SK-N-SH (cell line): ENCODE results near the gene MPEG1. TPM values are rescaled to one million over a fixed set of nuclear protein-coding genes. Genes with fewer than 3 reads are reported as not detected.

Source experiments
- CTCF ChIA-PET: fragments of 300-600, 350-600 bp; formaldehyde crosslinking; extraction: SDS; loops from one replicate; lab custom pipeline; 2021; lab: Yijun Ruan, JAX
- POLR2A ChIA-PET: fragments of 350-600 bp; sonication (Branson Sonifier 250); formaldehyde crosslinking; extraction: SDS; loops from one replicate; lab custom pipeline; 2020; ENCODE audit warnings: antibody characterized with exemption, inconsistent platforms; lab: Yijun Ruan, JAX
- DNase-seq: peaks from one replicate; pipeline ENCODE4 v3.0.0; 2012
- H2AFZ ChIP-seq: fragments of 200-600 bp; sonication (generic); 2 replicates; pipeline ENCODE4 v1.8.1; 2016; ENCODE audit warnings: antibody characterized with exemption, mild to moderate bottlenecking, low read depth
- H3F3A ChIP-seq: fragments of 200-600 bp; sonication (generic); replicated peaks from 2 replicates; pipeline ENCODE3; 2016; ENCODE audit warnings: antibody characterized with exemption, mild to moderate bottlenecking; ENCODE audit not compliant: insufficient read depth
- H3K27ac ChIP-seq, 2 experiments: fragments of 200-500 bp in 1 of 2; fragments of 200-600 bp in 1 of 2; sonication (Bioruptor generic) in 1 of 2; sonication (generic), shearing (Covaris generic) in 1 of 2; 2 replicates each; pipeline versions ENCODE4 v1.5.1 to v1.6.1; 2014 to 2016; ENCODE audit warnings: low read depth in 2 of 2, inconsistent platforms in 1 of 2, low read length in 1 of 2, mild to moderate bottlenecking in 1 of 2, mixed read lengths in 1 of 2
- H3K27me3 ChIP-seq: fragments of 200-600 bp; sonication (generic), shearing (Covaris generic); 2 replicates; pipeline ENCODE4 v1.6.1; 2016; ENCODE audit warnings: mixed run types; ENCODE audit not compliant: insufficient read depth
- H3K36me3 ChIP-seq, 2 experiments: fragments of 200-500 bp in 1 of 2; fragments of 200-600 bp in 1 of 2; sonication (Bioruptor generic) in 1 of 2; sonication (generic) in 1 of 2; replicated peaks in 1 of 2; 2 replicates each; pipeline versions ENCODE3 to v1.5.1; 2014 to 2016; ENCODE audit warnings: low read length in 1 of 2, mild to moderate bottlenecking in 1 of 2; ENCODE audit not compliant: insufficient read depth in 2 of 2, control insufficient read depth in 1 of 2
- H3K4me1 ChIP-seq, 2 experiments: fragments of 200-500 bp in 1 of 2; fragments of 200-600 bp in 1 of 2; sonication (Bioruptor generic) in 1 of 2; sonication (generic), shearing (Covaris generic) in 1 of 2; 2 replicates each; pipeline versions ENCODE4 v1.5.1 to v1.6.1; 2014 to 2016; ENCODE audit warnings: low read depth in 1 of 2, low read length in 1 of 2, mixed run types in 1 of 2; ENCODE audit not compliant: insufficient read depth in 2 of 2, control insufficient read depth in 1 of 2
- H3K4me2 ChIP-seq: fragments of 200-600 bp; sonication (generic), shearing (Covaris generic); 2 replicates; pipeline ENCODE4 v1.6.1; 2017; ENCODE audit warnings: mixed run types
- H3K4me3 ChIP-seq, 2 experiments: fragments of 200-500 bp in 1 of 2; fragments of 200-600 bp in 1 of 2; sonication (Bioruptor generic) in 1 of 2; sonication (generic), shearing (Covaris generic) in 1 of 2; 2 replicates each; pipeline versions ENCODE4 v1.5.1 to v1.8.1; 2014 to 2016; ENCODE audit warnings: low read depth in 2 of 2, inconsistent platforms in 1 of 2, low read length in 1 of 2, mild to moderate bottlenecking in 1 of 2, mixed read lengths in 1 of 2, moderate library complexity in 1 of 2
- H3K79me2 ChIP-seq: fragments of 200-600 bp; sonication (generic); 2 replicates; pipeline ENCODE4 v1.8.1; 2017; ENCODE audit warnings: mild to moderate bottlenecking; ENCODE audit not compliant: insufficient read depth
- H3K9ac ChIP-seq: fragments of 200-600 bp; sonication (generic); 2 replicates; pipeline ENCODE4 v1.6.1; 2017; ENCODE audit warnings: mixed run types
- H3K9me2 ChIP-seq: fragments of 200-600 bp; sonication (generic); 2 replicates; pipeline ENCODE4 v1.6.1; 2017; ENCODE audit warnings: mixed run types
- H3K9me3 ChIP-seq: fragments of 200-600 bp; sonication (generic); 2 replicates; pipeline ENCODE4 v1.6.1; 2017; ENCODE audit warnings: mixed run types, mild to moderate bottlenecking, moderate library complexity
- H4K20me1 ChIP-seq: fragments of 200-600 bp; sonication (generic); 2 replicates; pipeline ENCODE4 v1.6.1; 2017; ENCODE audit warnings: mild to moderate bottlenecking, mixed run types; ENCODE audit not compliant: insufficient read depth
- CHD2 ChIP-seq: fragments of 150-350 bp; IDR thresholded peaks from 2 replicates; pipeline ENCODE4 v1.6.1; 2018; ENCODE audit warnings: low read length; ENCODE audit not compliant: partially characterized antibody
- ELF1 ChIP-seq: IDR thresholded peaks from 2 replicates; pipeline ENCODE4 v1.4.0; 2012
- EP300 ChIP-seq, 2 experiments: IDR thresholded peaks; 2 replicates each; pipeline versions ENCODE4 v1.4.0 to v1.6.1; 2012; ENCODE audit warnings: borderline replicate concordance in 1 of 2, low read depth in 1 of 2, low read length in 1 of 2
- EZH2phosphoT487 ChIP-seq: fragments of 200-600 bp; sonication (generic); IDR thresholded peaks from 2 replicates; pipeline ENCODE4 v1.6.1; 2017; ENCODE audit warnings: low read depth, mixed run types, mild to moderate bottlenecking, antibody characterized with exemption, moderate library complexity, borderline replicate concordance
- FOSL2 ChIP-seq: IDR thresholded peaks from 2 replicates; pipeline ENCODE4 v1.4.0; 2012; ENCODE audit warnings: low read depth, mild to moderate bottlenecking, moderate library complexity, borderline replicate concordance
- FOXJ3 ChIP-seq: sonication (generic); formaldehyde crosslinking; IDR thresholded peaks from 2 replicates; pipeline ENCODE4 v1.5.1; 2020; ENCODE audit warnings: mild to moderate bottlenecking, missing genetic modification reagents
- JUND ChIP-seq: IDR thresholded peaks from 2 replicates; pipeline ENCODE4 v1.4.0; 2012
- MXI1 ChIP-seq: IDR thresholded peaks from 2 replicates; pipeline ENCODE4 v1.6.1; 2012; ENCODE audit warnings: mild to moderate bottlenecking, low read depth, low read length, improper control_type of control experiment
- NRF1 ChIP-seq: IDR thresholded peaks from 2 replicates; pipeline ENCODE4 v1.6.1; 2012; ENCODE audit warnings: low read depth, mild to moderate bottlenecking, low read length
- RCOR1 ChIP-seq: fragments of 150-350 bp; IDR thresholded peaks from 2 replicates; pipeline ENCODE4 v1.6.1; 2017; ENCODE audit warnings: antibody characterized with exemption, low read length
- SMC3 ChIP-seq: IDR thresholded peaks from 2 replicates; pipeline ENCODE4 v1.6.1; 2012; ENCODE audit warnings: low read depth, low read length, improper control_type of control experiment
- TAF1 ChIP-seq: IDR thresholded peaks from 2 replicates; pipeline ENCODE4 v1.6.1; 2012; ENCODE audit warnings: low read depth, mild to moderate bottlenecking, low read length, moderate library complexity, borderline replicate concordance
- USF1 ChIP-seq: IDR thresholded peaks from 2 replicates; pipeline ENCODE4 v1.4.0; 2012; ENCODE audit warnings: low read depth, borderline replicate concordance
- USF2 ChIP-seq: fragments of 150-350 bp; IDR thresholded peaks from 2 replicates; pipeline ENCODE4 v1.6.1; 2017; ENCODE audit warnings: antibody characterized with exemption, low read length, low read depth, borderline replicate concordance
- YY1 ChIP-seq: IDR thresholded peaks from 2 replicates; pipeline ENCODE4 v1.4.0; 2012; ENCODE audit warnings: low read depth, mild to moderate bottlenecking
- WGBS: methylation state at CpG from one replicate; pipeline ENCODE4 v1.1.6; 2017; ENCODE audit warnings: low lambda C conversion rate; 5-methylcytosine and 5-hydroxymethylcytosine counted together
- polyA plus RNA-seq, 3 experiments: library from polyadenylated mRNA; depleted of rRNA; stranded (reverse); fragments of >200 nt; gene quantifications; 2 replicates each; pipeline ENCODE4 v1.2.3, GENCODE V29; 2012
- TF ChIP-seq, protein P1 (sequence below): IDR thresholded peaks from 2 replicates; pipeline ENCODE4 v1.4.0; 2012; ENCODE audit warnings: low read depth
- TF ChIP-seq, protein P2 (sequence below): fragments of 150-350 bp; IDR thresholded peaks from 2 replicates; pipeline ENCODE4 v1.6.1; 2016; ENCODE audit warnings: mild to moderate bottlenecking, low read depth, low read length
- TF ChIP-seq, protein P3 (sequence below): IDR thresholded peaks from 2 replicates; pipeline ENCODE4 v1.6.1; 2012; ENCODE audit warnings: mild to moderate bottlenecking, low read depth, low read length, moderate library complexity
- TF ChIP-seq, protein P4 (sequence below): IDR thresholded peaks from 2 replicates; pipeline ENCODE4; 2012

The MPEG1 gene
- polyA plus RNA-seq, 1 of the 3 experiments (the other 2 are of a cell fraction), result not detected

DNA sequence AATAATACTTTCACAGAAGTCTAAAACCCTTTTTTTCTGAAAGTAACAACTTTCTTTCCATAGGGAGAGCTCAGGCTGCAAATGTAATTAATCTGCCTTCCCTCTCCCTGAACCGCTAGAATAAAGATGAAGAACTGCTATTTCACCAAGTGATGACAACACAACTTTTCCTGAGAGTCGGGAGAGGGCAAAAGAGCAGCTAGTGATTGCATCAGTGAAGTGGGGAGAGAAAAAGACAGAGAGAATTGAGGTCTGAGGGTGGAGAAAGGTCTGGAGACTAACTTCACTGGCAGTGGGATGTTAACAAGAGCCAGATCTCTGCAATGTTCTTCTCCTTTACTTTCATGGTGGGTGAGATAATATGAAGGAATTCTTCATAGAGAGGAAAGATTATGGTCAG lies 10.9 kb upstream of the MPEG1 start:
- Histone ChIP-seq H4K20me1 (no peaks in the 10 kb centered on the region), H3K4me3 (no peak overlapping the region), H3K4me1 (no peaks in the 10 kb centered on the region), H3K27ac (no peak overlapping the region), H3K4me2 (no peak overlapping the region), H3K9me3 (no peaks in the 10 kb centered on the region), H2AFZ (no peak overlapping the region), H3K9ac (no peak overlapping the region), H3K36me3 (no peaks in the 10 kb centered on the region), H3K9me2 (no peaks in the 10 kb centered on the region), H3K79me2 (no peaks in the 10 kb centered on the region), H3K27me3 (no peaks in the 10 kb centered on the region), H3F3A (no peaks in the 10 kb centered on the region)
- ChIA-PET POLR2A (no interaction called here), CTCF (interaction anchor here (1.0 kb wide), 3 partner anchors 17 to 457 kb away, joined by 3 to 5 read pairs (median 5); partner anchors contain the start of gene DTX4)
- TF ChIP-seq RCOR1 (no peak), YY1 (no peak), EZH2phosphoT487 (no peak), USF1 (no peak), FOXJ3 (CRISPR knock-in tag) (no peak), USF2 (no peak), FOSL2 (no peak), EP300 (IDR thresholded peaks at IDR 0.05; ENCODE audit: borderline replicate concordance in 1 of 2, low read depth in 1 of 2, low read length in 1 of 2) (no peak), SMC3 (no peak), NRF1 (no peak), JUND (no peak), MXI1 (no peak), ELF1 (no peak), CHD2 (no peak), TAF1 (no peak)
- TF ChIP-seq, protein P1, sequence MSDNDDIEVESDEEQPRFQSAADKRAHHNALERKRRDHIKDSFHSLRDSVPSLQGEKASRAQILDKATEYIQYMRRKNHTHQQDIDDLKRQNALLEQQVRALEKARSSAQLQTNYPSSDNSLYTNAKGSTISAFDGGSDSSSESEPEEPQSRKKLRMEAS, result no peak
- TF ChIP-seq, protein P2, sequence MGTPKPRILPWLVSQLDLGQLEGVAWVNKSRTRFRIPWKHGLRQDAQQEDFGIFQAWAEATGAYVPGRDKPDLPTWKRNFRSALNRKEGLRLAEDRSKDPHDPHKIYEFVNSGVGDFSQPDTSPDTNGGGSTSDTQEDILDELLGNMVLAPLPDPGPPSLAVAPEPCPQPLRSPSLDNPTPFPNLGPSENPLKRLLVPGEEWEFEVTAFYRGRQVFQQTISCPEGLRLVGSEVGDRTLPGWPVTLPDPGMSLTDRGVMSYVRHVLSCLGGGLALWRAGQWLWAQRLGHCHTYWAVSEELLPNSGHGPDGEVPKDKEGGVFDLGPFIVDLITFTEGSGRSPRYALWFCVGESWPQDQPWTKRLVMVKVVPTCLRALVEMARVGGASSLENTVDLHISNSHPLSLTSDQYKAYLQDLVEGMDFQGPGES, result no peak
- TF ChIP-seq, protein P3, sequence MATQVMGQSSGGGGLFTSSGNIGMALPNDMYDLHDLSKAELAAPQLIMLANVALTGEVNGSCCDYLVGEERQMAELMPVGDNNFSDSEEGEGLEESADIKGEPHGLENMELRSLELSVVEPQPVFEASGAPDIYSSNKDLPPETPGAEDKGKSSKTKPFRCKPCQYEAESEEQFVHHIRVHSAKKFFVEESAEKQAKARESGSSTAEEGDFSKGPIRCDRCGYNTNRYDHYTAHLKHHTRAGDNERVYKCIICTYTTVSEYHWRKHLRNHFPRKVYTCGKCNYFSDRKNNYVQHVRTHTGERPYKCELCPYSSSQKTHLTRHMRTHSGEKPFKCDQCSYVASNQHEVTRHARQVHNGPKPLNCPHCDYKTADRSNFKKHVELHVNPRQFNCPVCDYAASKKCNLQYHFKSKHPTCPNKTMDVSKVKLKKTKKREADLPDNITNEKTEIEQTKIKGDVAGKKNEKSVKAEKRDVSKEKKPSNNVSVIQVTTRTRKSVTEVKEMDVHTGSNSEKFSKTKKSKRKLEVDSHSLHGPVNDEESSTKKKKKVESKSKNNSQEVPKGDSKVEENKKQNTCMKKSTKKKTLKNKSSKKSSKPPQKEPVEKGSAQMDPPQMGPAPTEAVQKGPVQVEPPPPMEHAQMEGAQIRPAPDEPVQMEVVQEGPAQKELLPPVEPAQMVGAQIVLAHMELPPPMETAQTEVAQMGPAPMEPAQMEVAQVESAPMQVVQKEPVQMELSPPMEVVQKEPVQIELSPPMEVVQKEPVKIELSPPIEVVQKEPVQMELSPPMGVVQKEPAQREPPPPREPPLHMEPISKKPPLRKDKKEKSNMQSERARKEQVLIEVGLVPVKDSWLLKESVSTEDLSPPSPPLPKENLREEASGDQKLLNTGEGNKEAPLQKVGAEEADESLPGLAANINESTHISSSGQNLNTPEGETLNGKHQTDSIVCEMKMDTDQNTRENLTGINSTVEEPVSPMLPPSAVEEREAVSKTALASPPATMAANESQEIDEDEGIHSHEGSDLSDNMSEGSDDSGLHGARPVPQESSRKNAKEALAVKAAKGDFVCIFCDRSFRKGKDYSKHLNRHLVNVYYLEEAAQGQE, result no peak
- TF ChIP-seq, protein P4, sequence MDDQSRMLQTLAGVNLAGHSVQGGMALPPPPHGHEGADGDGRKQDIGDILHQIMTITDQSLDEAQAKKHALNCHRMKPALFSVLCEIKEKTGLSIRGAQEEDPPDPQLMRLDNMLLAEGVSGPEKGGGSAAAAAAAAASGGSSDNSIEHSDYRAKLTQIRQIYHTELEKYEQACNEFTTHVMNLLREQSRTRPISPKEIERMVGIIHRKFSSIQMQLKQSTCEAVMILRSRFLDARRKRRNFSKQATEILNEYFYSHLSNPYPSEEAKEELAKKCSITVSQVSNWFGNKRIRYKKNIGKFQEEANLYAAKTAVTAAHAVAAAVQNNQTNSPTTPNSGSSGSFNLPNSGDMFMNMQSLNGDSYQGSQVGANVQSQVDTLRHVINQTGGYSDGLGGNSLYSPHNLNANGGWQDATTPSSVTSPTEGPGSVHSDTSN, result no peak
- DNase-seq, result no peak
- WGBS, result 2% methylated on average over 2 of the region's 2 CpGs
